ENCODE measurements around the gene SIRPB2. TPM values are rescaled to one million over a fixed set of nuclear protein-coding genes. Genes with fewer than 3 reads are reported as not detected.

SIRPB2 gene
- total RNA-seq, 4 donors from 2014 or later, result 3.9 to 28.5 (median 10.5) TPM

- 14 to 90% methylated on average over 1 of the region's 1 CpG for WGBS, 2 donors
- H3K27me3 ChIP-seq, result no peaks in the 10 kb centered on the region
- TF ChIP-seq CTCF (IDR thresholded peaks at IDR 0.05), result no peak
- no peak for TF ChIP-seq EP300 (IDR thresholded peaks at IDR 0.05)
- TF ChIP-seq POLR2A (IDR thresholded peaks at IDR 0.05), result no peak
- H3K36me3 ChIP-seq, result peaks cover 0 to 53% (median 2%) of the 10 kb centered on the region in 3 donors
- no peak overlapping the region for H3K4me3 ChIP-seq
- no peak overlapping the region for H3K27ac ChIP-seq
- H3K4me1 ChIP-seq, result no peaks in the 10 kb centered on the region
- no peak for DNase-seq (ENCODE audit: low spot score in 2 of 2)
- no peaks in the 10 kb centered on the region for H3K9me3 ChIP-seq
Observed at GRCh38 chr20:1438361-1438760, 52.9 kb downstream of the SIRPB2 start.

- Histone ChIP-seq H3K9me3 (no peaks in the 10 kb centered on the region), H3K4me3 (no peak overlapping the region), H3K36me3 (peaks cover 0 to 45% (median 0%) of the 10 kb centered on the region in 3 donors), H3K27ac (no peak overlapping the region), H3K27me3 (no peaks in the 10 kb centered on the region), H3K4me1 (no peaks in the 10 kb centered on the region)
- no peak for TF ChIP-seq POLR2A (IDR thresholded peaks at IDR 0.05)
- TF ChIP-seq CTCF (IDR thresholded peaks at IDR 0.05), result peak; percentile 68 to 83 (median 81)
- 29 to 38% methylated on average over 5 of the region's 5 CpGs for WGBS, 2 donors
- DNase-seq (ENCODE audit: low spot score in 2 of 2), result peak; percentile 49 to 51
Observed at GRCh38 chr20:1437235-1437904, 53.9 kb downstream of the SIRPB2 start.

GRCh38 chr20:1436263-1436662 is 55.0 kb downstream of the SIRPB2 start:
- H3K4me1 ChIP-seq, result no peaks in the 10 kb centered on the region
- no peak overlapping the region for H3K27ac ChIP-seq
- WGBS, 2 donors, result 87 to 88% methylated on average over 8 of the region's 8 CpGs
- H3K36me3 ChIP-seq, result peaks cover 0 to 34% (median 0%) of the 10 kb centered on the region in 3 donors
- DNase-seq (ENCODE audit: low spot score in 2 of 2), result no peak
- H3K9me3 ChIP-seq, result no peaks in the 10 kb centered on the region
- TF ChIP-seq POLR2A (IDR thresholded peaks at IDR 0.05), result no peak
- TF ChIP-seq CTCF (IDR thresholded peaks at IDR 0.05), result no peak
- no peak for TF ChIP-seq EP300 (IDR thresholded peaks at IDR 0.05)
- H3K27me3 ChIP-seq, result no peaks in the 10 kb centered on the region
- H3K4me3 ChIP-seq, result no peak overlapping the region

- Histone ChIP-seq H3K4me1 (no peaks in the 10 kb centered on the region), H3K9me3 (no peaks in the 10 kb centered on the region), H3K36me3 (peaks cover 0 to 26% (median 0%) of the 10 kb centered on the region in 3 donors), H3K4me3 (no peak overlapping the region), H3K27ac (no peak overlapping the region), H3K27me3 (no peaks in the 10 kb centered on the region)
- no peak for DNase-seq (ENCODE audit: low spot score in 2 of 2)
- TF ChIP-seq POLR2A (IDR thresholded peaks at IDR 0.05) (no peak), CTCF (IDR thresholded peaks at IDR 0.05) (no peak), EP300 (IDR thresholded peaks at IDR 0.05) (no peak)
Observed at GRCh38 chr20:1435337-1435699, 55.9 kb downstream of the SIRPB2 start.

GRCh38 chr20:1434571-1435336 is 56.5 kb downstream of the SIRPB2 start:
- no peaks in the 10 kb centered on the region for H3K9me3 ChIP-seq
- peaks cover 0 to 20% (median 0%) of the 10 kb centered on the region in 3 donors for H3K36me3 ChIP-seq
- H3K4me3 ChIP-seq, result no peak overlapping the region
- no peaks in the 10 kb centered on the region for H3K27me3 ChIP-seq
- 71 to 72% methylated on average over 2 of the region's 2 CpGs for WGBS, 2 donors
- no peak overlapping the region for H3K27ac ChIP-seq
- TF ChIP-seq EP300 (IDR thresholded peaks at IDR 0.05) (peak in 1 of 2 donors; percentile 45), POLR2A (IDR thresholded peaks at IDR 0.05) (no peak)
- H3K4me1 ChIP-seq, result no peaks in the 10 kb centered on the region
- peak in 1 of 2 donors; percentile 53 for DNase-seq (ENCODE audit: low spot score in 2 of 2)

Measured in tibial nerve (tissue), 4 donors.